Astrocyte of the cerebellum (primary cell): ENCODE results near the gene IRGC.

Experiments
- DNase-seq: peaks from one replicate; pipeline ENCODE4 v3.0.0-alpha.2; 2011; ENCODE audit warnings: low read depth
- H3K4me3 ChIP-seq: 2 replicates; pipeline ENCODE4 v1.5.1; 2011; ENCODE audit warnings: mild to moderate bottlenecking, low read depth, low read length, moderate library complexity
- CTCF ChIP-seq: IDR thresholded peaks from 2 replicates; pipeline ENCODE4 v1.5.1; 2012; ENCODE audit warnings: low read length, low read depth, moderate library complexity, mild to moderate bottlenecking; ENCODE audit errors: missing control alignments
- in situ Hi-C: cut with HindIII; loops from 2 replicates; pipeline ENCODE4 v1.10.0; 2017; ENCODE audit warnings: low sequenced_read_pairs

Gene IRGC

GRCh38 chr19:43690444-43690843 lies 25.4 kb upstream of the IRGC start:
- H3K4me3 ChIP-seq, result no peak overlapping the region
- in situ Hi-C loops, result no loop called here
- DNase-seq, result no peak
- TF ChIP-seq CTCF, result no peak

GRCh38 chr19:43690890-43691289 lies 25.0 kb upstream of the IRGC start:
- no peak for TF ChIP-seq CTCF
- no peak overlapping the region for H3K4me3 ChIP-seq
- in situ Hi-C loops, result no loop called here
- DNase-seq, result no peak

GRCh38 chr19:43691755-43692154 lies 24.1 kb upstream of the IRGC start:
- in situ Hi-C loops, result no loop called here
- no peak overlapping the region for H3K4me3 ChIP-seq
- DNase-seq, result no peak
- TF ChIP-seq CTCF, result no peak

- no peak overlapping the region for H3K4me3 ChIP-seq
- in situ Hi-C loops, result no loop called here
- no peak for DNase-seq
- TF ChIP-seq CTCF, result no peak
Measured at GRCh38 chr19:43692385-43692784, 23.5 kb upstream of the IRGC start.

GRCh38 chr19:43692877-43693276 lies 23.0 kb upstream of the IRGC start:
- no peak for TF ChIP-seq CTCF

GRCh38 chr19:43694553-43694952 lies 21.3 kb upstream of the IRGC start:
- in situ Hi-C loops, result no loop called here
- DNase-seq, result no peak
- no peak overlapping the region for H3K4me3 ChIP-seq
- no peak for TF ChIP-seq CTCF

More at GRCh38 chr19:43692877-43693276, 23.0 kb upstream of the IRGC start:
- in situ Hi-C loops, result no loop called here
- no peak overlapping the region for H3K4me3 ChIP-seq
- DNase-seq, result no peak

- H3K4me3 ChIP-seq, result no peak overlapping the region
- no peak for TF ChIP-seq CTCF
- in situ Hi-C loops, result no loop called here
- DNase-seq, result no peak
Measured at GRCh38 chr19:43695985-43696704, 19.7 kb upstream of the IRGC start.
